Spleen (tissue), 7 donors: Measurements from ENCODE around the gene ALDOA.

Source experiments
- POLR2A ChIP-seq, 3 donors: fragments of 450-650 bp; IDR thresholded peaks; one replicate each; pipeline ENCODE4 v1.5.1; 2017; ENCODE audit warnings: antibody characterized with exemption in 3 of 3, mild to moderate bottlenecking in 1 of 3
- TF ChIP-seq, protein P1 (sequence below), 11 experiments: fragments of 200-600 bp in 7 of 11; fragments of 450-650 bp in 4 of 11; sonication (generic) in 4 of 11; IDR thresholded peaks in 8 of 11; conservative IDR thresholded peaks in 3 of 11; 1 replicate in 7 of 11; 2 replicates in 4 of 11; pipeline versions ENCODE4 v1.4.0 to v1.8.0; 2016 to 2021; ENCODE audit warnings: antibody characterized with exemption in 11 of 11, inconsistent platforms in 4 of 11, mild to moderate bottlenecking in 1 of 11
- donor health status: DM: no; HTN: no; CAD: no; lungs with moderate emphysema.
- donor health status: DM: no; HTN: no; CAD: no.
- donor health status: DM: no; HTN: no; CAD: no.

DNA sequence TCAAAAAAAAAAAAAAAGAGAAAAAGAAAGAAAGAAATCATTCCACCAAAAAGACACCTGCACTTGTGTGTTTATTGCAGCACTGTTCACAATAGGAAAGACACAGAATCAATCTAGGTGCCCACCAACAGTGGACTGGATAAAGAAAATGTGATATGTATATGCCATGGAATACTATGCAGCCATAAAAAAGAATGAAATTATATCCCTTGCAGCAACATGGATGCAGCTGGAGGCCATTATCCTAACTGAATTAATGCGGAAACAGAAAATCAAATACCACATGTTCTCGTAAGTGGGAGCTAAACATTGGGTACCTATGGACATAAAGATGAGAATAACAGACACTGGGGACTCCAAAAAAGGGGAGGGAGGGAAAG, 48.3 kb upstream of the ALDOA start:
- no peak for TF ChIP-seq POLR2A (IDR thresholded peaks at IDR 0.05)
- TF ChIP-seq, protein P1, sequence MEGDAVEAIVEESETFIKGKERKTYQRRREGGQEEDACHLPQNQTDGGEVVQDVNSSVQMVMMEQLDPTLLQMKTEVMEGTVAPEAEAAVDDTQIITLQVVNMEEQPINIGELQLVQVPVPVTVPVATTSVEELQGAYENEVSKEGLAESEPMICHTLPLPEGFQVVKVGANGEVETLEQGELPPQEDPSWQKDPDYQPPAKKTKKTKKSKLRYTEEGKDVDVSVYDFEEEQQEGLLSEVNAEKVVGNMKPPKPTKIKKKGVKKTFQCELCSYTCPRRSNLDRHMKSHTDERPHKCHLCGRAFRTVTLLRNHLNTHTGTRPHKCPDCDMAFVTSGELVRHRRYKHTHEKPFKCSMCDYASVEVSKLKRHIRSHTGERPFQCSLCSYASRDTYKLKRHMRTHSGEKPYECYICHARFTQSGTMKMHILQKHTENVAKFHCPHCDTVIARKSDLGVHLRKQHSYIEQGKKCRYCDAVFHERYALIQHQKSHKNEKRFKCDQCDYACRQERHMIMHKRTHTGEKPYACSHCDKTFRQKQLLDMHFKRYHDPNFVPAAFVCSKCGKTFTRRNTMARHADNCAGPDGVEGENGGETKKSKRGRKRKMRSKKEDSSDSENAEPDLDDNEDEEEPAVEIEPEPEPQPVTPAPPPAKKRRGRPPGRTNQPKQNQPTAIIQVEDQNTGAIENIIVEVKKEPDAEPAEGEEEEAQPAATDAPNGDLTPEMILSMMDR (IDR thresholded peaks at IDR 0.05 in 8 of 11, conservative IDR thresholded peaks at IDR 0.05 in 3 of 11), result no peak
